ENCODE measurements around the gene NAA60.
"Not testable (repeated sequence)": the region's sequence is repeated elsewhere in the genome, so short reads cannot be mapped to it uniquely, and the experiment has no call there.

NAA60 gene

GRCh38 chr16:3519581-3519980, 76.1 kb downstream of the NAA60 start:
- peaks cover 3% of the 10 kb centered on the region for H3K4me1 Mint-ChIP-seq (ENCODE audit: low read depth)
- H3K27ac Mint-ChIP-seq: no peak overlapping the region
- no peaks in the 10 kb centered on the region for H3K27me3 Mint-ChIP-seq (ENCODE audit: low read depth)

GRCh38 chr16:3520413-3520812, 76.9 kb downstream of the NAA60 start:
- H3K4me1 Mint-ChIP-seq (ENCODE audit: low read depth): peaks cover 3% of the 10 kb centered on the region
- H3K27me3 Mint-ChIP-seq (ENCODE audit: low read depth): no peaks in the 10 kb centered on the region
- no peak for DNase-seq (ENCODE audit: low spot score)
- H3K9me3 Mint-ChIP-seq: no peaks in the 10 kb centered on the region
- no peak overlapping the region for H3K27ac Mint-ChIP-seq
- peaks cover 37% of the 10 kb centered on the region for H3K36me3 Mint-ChIP-seq (ENCODE audit: low read depth)
- no peak overlapping the region for H3K4me3 Mint-ChIP-seq

More at GRCh38 chr16:3519581-3519980, 76.1 kb downstream of the NAA60 start:
- H3K9me3 Mint-ChIP-seq: no peaks in the 10 kb centered on the region
- H3K4me3 Mint-ChIP-seq: no peak overlapping the region
- no peak for DNase-seq (ENCODE audit: low spot score)
- peaks cover 43% of the 10 kb centered on the region for H3K36me3 Mint-ChIP-seq (ENCODE audit: low read depth)

GRCh38 chr16:3520841-3521240, 77.4 kb downstream of the NAA60 start:
- Mint-ChIP-seq H3K9me3 (no peaks in the 10 kb centered on the region), H3K4me3 (no peak overlapping the region), H3K4me1 (ENCODE audit: low read depth) (peaks cover 4% of the 10 kb centered on the region), H3K27ac (no peak overlapping the region), H3K27me3 (ENCODE audit: low read depth) (no peaks in the 10 kb centered on the region), H3K36me3 (ENCODE audit: low read depth) (peaks cover 37% of the 10 kb centered on the region)
- no peak for DNase-seq (ENCODE audit: low spot score)

DNA sequence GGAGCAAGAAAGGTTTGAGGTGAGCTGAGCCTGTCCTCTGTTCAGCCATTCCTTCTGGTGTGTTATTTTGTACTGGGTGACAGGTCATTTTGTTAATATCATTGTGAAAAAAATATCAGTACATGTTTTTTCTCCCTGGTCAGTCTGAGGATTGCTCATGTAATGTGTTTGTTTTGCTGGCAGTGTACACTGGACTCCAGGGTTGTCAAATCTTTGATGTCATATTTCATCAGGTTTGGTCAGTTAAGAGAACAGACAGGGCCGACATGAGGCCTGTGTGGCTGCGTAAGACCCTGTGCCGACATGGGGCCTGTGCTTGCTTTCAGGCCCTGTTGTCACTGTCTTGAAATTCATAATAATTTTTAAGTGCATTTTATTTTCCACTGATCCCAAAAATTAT, 79.8 kb downstream of the NAA60 start:
- Mint-ChIP-seq H3K9me3 (no peaks in the 10 kb centered on the region), H3K27me3 (ENCODE audit: low read depth) (no peaks in the 10 kb centered on the region), H3K4me3 (no peak overlapping the region), H3K36me3 (ENCODE audit: low read depth) (peaks cover 41% of the 10 kb centered on the region), H3K27ac (no peak overlapping the region), H3K4me1 (ENCODE audit: low read depth) (peaks cover 8% of the 10 kb centered on the region)
- no peak for DNase-seq (ENCODE audit: low spot score)

DNA sequence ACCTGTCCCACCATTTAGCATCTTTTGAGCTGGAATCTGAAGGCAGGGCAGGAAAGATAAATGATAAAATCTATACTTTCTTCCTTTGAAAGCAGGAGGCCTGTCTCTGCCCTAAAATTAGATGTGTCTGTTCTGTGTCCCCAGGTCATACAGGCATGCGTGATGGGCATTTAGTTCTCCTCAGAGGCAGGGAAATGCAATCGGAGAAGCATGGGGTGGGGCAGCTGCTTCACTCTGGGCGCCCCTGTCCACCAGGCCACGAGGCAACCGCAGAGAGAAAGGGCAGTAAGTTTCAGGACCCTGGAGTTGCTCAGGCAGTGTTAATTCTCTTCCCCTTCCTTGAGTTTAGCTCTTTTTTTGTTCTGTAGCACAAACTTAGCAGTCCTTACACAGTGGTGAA, 82.5 kb downstream of the NAA60 start:
- Mint-ChIP-seq H3K4me3 (no peak overlapping the region), H3K27me3 (ENCODE audit: low read depth) (no peaks in the 10 kb centered on the region), H3K9me3 (no peaks in the 10 kb centered on the region), H3K36me3 (ENCODE audit: low read depth) (peaks cover 35% of the 10 kb centered on the region), H3K27ac (no peak overlapping the region), H3K4me1 (ENCODE audit: low read depth) (peaks cover 5% of the 10 kb centered on the region)
- DNase-seq (ENCODE audit: low spot score): no peak

DNA sequence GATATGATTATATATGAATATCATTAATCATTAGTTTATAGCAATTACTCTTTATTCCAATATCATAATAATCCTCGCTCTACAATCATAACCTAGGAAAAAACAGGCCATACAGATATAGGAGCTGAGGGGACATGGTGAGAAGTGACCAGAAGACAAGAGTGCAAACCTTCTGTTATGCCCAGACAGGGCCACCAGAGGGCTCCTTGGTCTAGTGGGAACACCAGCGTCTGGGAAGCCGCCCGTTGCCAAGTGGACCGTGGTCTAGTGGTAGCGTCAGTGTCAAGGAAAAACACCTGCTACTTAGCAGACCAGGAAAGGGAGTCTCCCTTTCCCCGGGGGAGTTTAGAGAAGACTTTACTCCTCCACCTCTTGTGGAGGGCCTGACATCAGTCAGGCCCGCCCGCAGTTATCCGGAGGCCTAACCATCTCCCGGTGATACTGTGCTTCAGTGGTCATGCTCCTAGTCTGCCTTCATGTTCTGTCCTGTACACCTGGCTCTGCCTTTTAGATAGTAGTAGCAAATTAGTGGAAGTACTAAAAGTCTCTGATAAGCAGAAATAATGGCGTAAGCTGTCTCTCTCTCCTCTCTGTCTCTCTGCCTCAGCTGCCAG, 83.8 kb downstream of the NAA60 start:
- H3K4me3 Mint-ChIP-seq; H3K27me3 Mint-ChIP-seq (ENCODE audit: low read depth); H3K27ac Mint-ChIP-seq; H3K4me1 Mint-ChIP-seq (ENCODE audit: low read depth); H3K9me3 Mint-ChIP-seq; DNase-seq (ENCODE audit: low spot score): not testable (repeated sequence)
- H3K36me3 Mint-ChIP-seq (ENCODE audit: low read depth): peaks cover 38% of the 10 kb centered on the region

- H3K4me3 Mint-ChIP-seq: no peak overlapping the region
- no peak overlapping the region for H3K27ac Mint-ChIP-seq
Measured at GRCh38 chr16:3528406-3528805, 84.9 kb downstream of the NAA60 start.

GRCh38 chr16:3529175-3529574, 85.7 kb downstream of the NAA60 start:
- H3K4me3 Mint-ChIP-seq: no peak overlapping the region
- no peak for DNase-seq (ENCODE audit: low spot score)
- H3K9me3 Mint-ChIP-seq: no peaks in the 10 kb centered on the region
- H3K4me1 Mint-ChIP-seq (ENCODE audit: low read depth): peaks cover 5% of the 10 kb centered on the region
- peaks cover 42% of the 10 kb centered on the region for H3K36me3 Mint-ChIP-seq (ENCODE audit: low read depth)
- H3K27me3 Mint-ChIP-seq (ENCODE audit: low read depth): no peaks in the 10 kb centered on the region
- no peak overlapping the region for H3K27ac Mint-ChIP-seq

More at GRCh38 chr16:3528406-3528805, 84.9 kb downstream of the NAA60 start:
- DNase-seq (ENCODE audit: low spot score): no peak
- Mint-ChIP-seq H3K36me3 (ENCODE audit: low read depth) (peaks cover 39% of the 10 kb centered on the region), H3K9me3 (no peaks in the 10 kb centered on the region), H3K4me1 (ENCODE audit: low read depth) (peaks cover 5% of the 10 kb centered on the region), H3K27me3 (ENCODE audit: low read depth) (no peaks in the 10 kb centered on the region)

DNA sequence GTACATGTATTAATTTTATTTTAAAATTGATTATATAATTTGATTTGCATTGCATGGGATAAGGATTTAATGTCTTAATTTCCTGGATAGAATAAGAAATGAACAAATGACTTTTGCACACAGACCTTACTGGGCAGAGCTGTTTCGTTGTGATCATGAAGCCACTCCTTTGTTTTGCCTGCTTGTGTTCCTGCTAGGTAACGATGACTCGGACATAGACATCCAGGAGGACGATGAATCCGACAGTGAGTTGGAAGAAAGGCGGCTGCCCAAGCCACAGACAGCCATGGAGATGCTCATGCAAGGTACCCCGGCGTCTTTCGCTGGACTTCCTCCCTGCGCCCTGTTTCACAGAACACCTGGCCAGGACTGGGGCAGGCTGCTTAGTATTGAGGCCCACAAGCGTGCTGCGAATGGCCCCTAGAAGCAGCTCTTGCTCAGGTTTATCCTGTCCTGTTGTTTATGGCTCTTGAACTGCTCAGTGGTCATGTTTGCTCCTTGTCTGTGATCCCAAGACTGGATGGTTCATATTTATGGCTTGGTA, 87.0 kb downstream of the NAA60 start:
- DNase-seq (ENCODE audit: low spot score): no peak
- H3K36me3 Mint-ChIP-seq (ENCODE audit: low read depth): peaks cover 48% of the 10 kb centered on the region
- no peak overlapping the region for H3K27ac Mint-ChIP-seq

GRCh38 chr16:3532741-3533140, 89.3 kb downstream of the NAA60 start:
- peaks cover 48% of the 10 kb centered on the region for H3K36me3 Mint-ChIP-seq (ENCODE audit: low read depth)
- H3K27me3 Mint-ChIP-seq (ENCODE audit: low read depth): no peaks in the 10 kb centered on the region
- H3K9me3 Mint-ChIP-seq: no peaks in the 10 kb centered on the region
- H3K4me3 Mint-ChIP-seq: no peak overlapping the region
- no peak overlapping the region for H3K27ac Mint-ChIP-seq
- no peak for DNase-seq (ENCODE audit: low spot score)
- no peaks in the 10 kb centered on the region for H3K4me1 Mint-ChIP-seq (ENCODE audit: low read depth)

More for the DNA sequence above, 87.0 kb downstream of the NAA60 start:
- peaks cover 5% of the 10 kb centered on the region for H3K4me1 Mint-ChIP-seq (ENCODE audit: low read depth)
- H3K27me3 Mint-ChIP-seq (ENCODE audit: low read depth): no peaks in the 10 kb centered on the region
- H3K4me3 Mint-ChIP-seq: no peak overlapping the region
- no peaks in the 10 kb centered on the region for H3K9me3 Mint-ChIP-seq

DNA sequence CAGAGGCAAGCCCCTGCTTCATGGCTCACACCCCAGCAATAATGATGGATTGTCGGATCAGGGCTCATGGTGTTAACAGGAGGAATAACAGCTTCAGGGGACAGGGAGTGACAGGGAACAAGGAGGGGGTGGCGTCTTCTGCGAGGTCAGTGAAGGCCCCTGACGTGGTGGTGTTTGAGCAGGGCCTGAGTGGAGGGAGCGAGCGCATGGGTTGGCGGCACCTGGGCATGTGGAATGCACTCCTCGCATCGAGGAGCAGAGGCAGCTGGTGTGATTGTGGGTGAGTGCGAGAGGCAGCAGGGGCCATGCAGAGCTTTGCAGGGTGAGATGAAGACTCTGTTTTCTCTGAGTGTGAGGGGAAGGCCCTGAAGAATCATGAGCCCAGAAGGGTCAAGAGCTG, 90.6 kb downstream of the NAA60 start:
- no peaks in the 10 kb centered on the region for H3K27me3 Mint-ChIP-seq (ENCODE audit: low read depth)
- peak overlapping the region; percentile 68 for H3K27ac Mint-ChIP-seq
- H3K4me3 Mint-ChIP-seq: no peak overlapping the region
- no peak for DNase-seq (ENCODE audit: low spot score)
- no peaks in the 10 kb centered on the region for H3K4me1 Mint-ChIP-seq (ENCODE audit: low read depth)
- H3K9me3 Mint-ChIP-seq: no peaks in the 10 kb centered on the region
- H3K36me3 Mint-ChIP-seq (ENCODE audit: low read depth): peaks cover 44% of the 10 kb centered on the region

DNA sequence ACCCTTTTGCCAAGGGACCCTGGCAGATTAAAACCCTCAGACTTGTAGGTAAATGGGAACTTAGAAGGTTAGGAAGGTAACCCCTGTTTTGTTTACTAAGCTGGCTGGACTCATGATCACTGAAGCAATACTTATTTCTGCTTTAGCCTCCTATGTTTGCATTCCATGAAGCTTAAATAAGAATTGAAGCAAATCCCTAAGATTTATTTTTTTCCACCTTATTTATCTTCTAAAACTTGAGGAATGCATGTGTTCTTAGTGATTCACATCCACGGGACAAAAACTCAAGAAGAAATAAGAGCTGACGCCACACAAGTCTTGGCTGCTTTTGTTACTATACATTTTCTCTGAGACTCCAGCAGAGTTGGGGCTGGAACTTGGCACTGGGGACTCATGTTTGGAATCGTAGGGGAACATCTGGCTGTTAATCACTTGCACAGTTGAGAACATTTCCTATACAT, 92.8 kb downstream of the NAA60 start:
- H3K9me3 Mint-ChIP-seq: no peaks in the 10 kb centered on the region
- no peaks in the 10 kb centered on the region for H3K27me3 Mint-ChIP-seq (ENCODE audit: low read depth)
- no peak for DNase-seq (ENCODE audit: low spot score)
- no peak overlapping the region for H3K27ac Mint-ChIP-seq
- H3K4me1 Mint-ChIP-seq (ENCODE audit: low read depth): no peaks in the 10 kb centered on the region
- no peak overlapping the region for H3K4me3 Mint-ChIP-seq
- peaks cover 51% of the 10 kb centered on the region for H3K36me3 Mint-ChIP-seq (ENCODE audit: low read depth)
